ENCODE data around the gene EDAR. TPM values are rescaled to one million over a fixed set of nuclear protein-coding genes. Genes with fewer than 3 reads are reported as not detected.

EDAR gene
- total and polyA plus RNA-seq, 2 of the 8 experiments (the other 6 are each of a cell fraction or from before 2014, with no cell fraction given): not detected

- no peak for TF ChIP-seq CHD7 (IDR thresholded peaks at IDR 0.05; ENCODE audit: insufficient replicate concordance, low read length)
- no peak for TF ChIP-seq KDM4A (IDR thresholded peaks at IDR 0.05; ENCODE audit: low read depth, low read length, severe bottlenecking)
- TF ChIP-seq CBX8 (IDR thresholded peaks at IDR 0.05; ENCODE audit: borderline replicate concordance, low read depth, low read length): no peak
- TF ChIP-seq HDAC6 (IDR thresholded peaks at IDR 0.05; ENCODE audit: low read depth, low read length): no peak
- TF ChIP-seq E2F6 (IDR thresholded peaks at IDR 0.05): peak; percentile 91
These were observed 46.7 kb downstream of the EDAR start (continued) for GRCh38 chr2:108942231-108942825.

All from H1 (cell line).